GM19238 (cell line): Measurements from ENCODE around the gene METRN.
"Not testable (repeated sequence)": the region's sequence is repeated elsewhere in the genome, so short reads cannot be mapped to it uniquely, and the experiment has no call there.

Experiments
- DNase-seq: peaks from one replicate; pipeline ENCODE4 v3.0.0; 2011; ENCODE audit warnings: low spot score; ENCODE audit not compliant: insufficient read length

The METRN gene

GRCh38 chr16:734981-735881 lies 20.3 kb downstream of the METRN start:
- DNase-seq, result no peak

- no peak for DNase-seq
These were observed 21.1 kb downstream of the METRN start for GRCh38 chr16:735982-736453.

GRCh38 chr16:736936-737481 lies 22.1 kb downstream of the METRN start:
- DNase-seq, result no peak

GRCh38 chr16:739560-740458 lies 24.9 kb downstream of the METRN start:
- DNase-seq, result no peak

GRCh38 chr16:740459-740763 lies 25.5 kb downstream of the METRN start:
- DNase-seq, result no peak

- peak; percentile 97 for DNase-seq
These were observed 26.0 kb downstream of the METRN start, which contains the start of gene CIAO3 for GRCh38 chr16:740764-741505. TSS of gene CIAO3 (minus strand) at chr16:740997. CDS start at chr16:740985, 12 bp downstream.

GRCh38 chr16:741986-742629 lies 27.2 kb downstream of the METRN start:
- DNase-seq, result no peak

GRCh38 chr16:742894-743293 lies 28.0 kb downstream of the METRN start:
- DNase-seq, result not testable (repeated sequence)

GRCh38 chr16:743794-744500 lies 29.0 kb downstream of the METRN start:
- no peak for DNase-seq

GRCh38 chr16:745739-746138 lies 30.8 kb downstream of the METRN start:
- DNase-seq, result no peak

GRCh38 chr16:746637-747036 lies 31.7 kb downstream of the METRN start:
- DNase-seq, result no peak

GRCh38 chr16:747978-748746 lies 33.2 kb downstream of the METRN start:
- DNase-seq, result no peak

GRCh38 chr16:749010-749409 lies 34.1 kb downstream of the METRN start:
- DNase-seq, result no peak

GRCh38 chr16:750485-750884 lies 35.6 kb downstream of the METRN start:
- DNase-seq, result no peak

GRCh38 chr16:751152-752006 lies 36.5 kb downstream of the METRN start:
- DNase-seq, result no peak

- no peak for DNase-seq
These were observed 37.0 kb downstream of the METRN start for GRCh38 chr16:752007-752312.

GRCh38 chr16:754121-754607 lies 39.2 kb downstream of the METRN start:
- DNase-seq, result not testable (repeated sequence)

GRCh38 chr16:754656-755055 lies 39.7 kb downstream of the METRN start:
- DNase-seq, result no peak
